ENCODE measurements around the gene ACTR1A. TPM values are rescaled to one million over a fixed set of nuclear protein-coding genes. Genes with fewer than 3 reads are reported as not detected.
"Not testable (repeated sequence)": the region's sequence is repeated elsewhere in the genome, so short reads cannot be mapped to it uniquely, and the experiment has no call there.

The ACTR1A gene
- 52.6 TPM for total RNA-seq

DNA sequence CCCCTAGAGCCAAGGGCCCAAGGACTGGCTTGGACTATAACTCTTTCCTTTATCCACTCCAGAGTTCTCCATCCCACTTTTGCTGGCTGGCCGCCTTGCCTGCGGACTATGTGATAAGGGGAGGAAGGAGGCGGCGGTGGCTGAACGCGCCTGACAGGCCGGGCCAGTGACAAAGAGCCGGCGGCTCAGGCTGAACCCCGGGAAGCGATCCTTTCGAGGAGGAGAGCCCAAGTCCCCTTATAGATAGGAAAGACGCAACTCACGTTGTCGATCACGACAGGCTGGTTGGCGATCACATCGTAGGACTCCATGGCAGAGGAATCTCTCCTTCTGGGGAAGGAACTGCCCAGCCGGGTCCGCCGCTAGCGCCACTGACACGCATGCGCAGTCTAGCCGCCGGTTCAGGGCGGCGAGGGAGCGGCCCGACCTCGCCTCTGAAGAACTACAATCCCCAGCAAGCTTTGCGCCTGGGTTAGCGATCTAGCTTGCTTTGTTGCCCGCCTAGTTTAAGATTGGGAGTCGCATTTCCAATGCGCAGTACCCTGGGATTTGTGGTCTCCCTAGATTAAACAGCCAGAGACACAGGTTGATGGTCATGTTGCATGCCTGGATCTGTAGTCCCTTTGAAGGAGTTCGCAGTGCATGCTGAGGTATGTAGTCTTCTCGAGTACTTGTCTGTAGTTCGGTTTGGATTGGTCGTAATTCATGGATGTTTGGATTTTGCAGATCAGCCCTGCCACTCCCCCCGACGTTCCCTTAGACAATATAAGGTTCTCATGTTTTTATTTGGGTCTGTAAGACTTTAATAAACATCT, at the start of gene ACTR1A:
Gene ACTR1A, minus strand, starts transcription at position 376 of the 815 bp plus-strand sequence. Its CDS starts 65 bp downstream, at position 311.
- Histone ChIP-seq H3K4me3 (ENCODE audit: low read length) (peak within 1 kb of the TSS; percentile 87), H3K9me3 (ENCODE audit: low read depth, low read length) (no peaks in the 10 kb centered on the region), H3K27me3 (ENCODE audit: insufficient read depth, low read length) (no peaks in the 10 kb centered on the region), H3K4me1 (ENCODE audit: insufficient read depth, low read length) (peaks cover 60% of the 10 kb centered on the region)

- H3K4me3 ChIP-seq (ENCODE audit: low read length) = no peak overlapping the region
- no peaks in the 10 kb centered on the region for H3K27me3 ChIP-seq (ENCODE audit: insufficient read depth, low read length)
- H3K9me3 ChIP-seq (ENCODE audit: low read depth, low read length) = no peaks in the 10 kb centered on the region
- peaks cover 22% of the 10 kb centered on the region for H3K4me1 ChIP-seq (ENCODE audit: insufficient read depth, low read length)
These were observed 48.2 kb upstream of the ACTR1A start for GRCh38 chr10:102550636-102551210.

GRCh38 chr10:102549549-102549948, 47.0 kb upstream of the ACTR1A start:
- H3K9me3 ChIP-seq (ENCODE audit: low read depth, low read length) = no peaks in the 10 kb centered on the region
- peaks cover 22% of the 10 kb centered on the region for H3K4me1 ChIP-seq (ENCODE audit: insufficient read depth, low read length)
- H3K27me3 ChIP-seq (ENCODE audit: insufficient read depth, low read length) = no peaks in the 10 kb centered on the region
- H3K4me3 ChIP-seq (ENCODE audit: low read length) = no peak overlapping the region

DNA sequence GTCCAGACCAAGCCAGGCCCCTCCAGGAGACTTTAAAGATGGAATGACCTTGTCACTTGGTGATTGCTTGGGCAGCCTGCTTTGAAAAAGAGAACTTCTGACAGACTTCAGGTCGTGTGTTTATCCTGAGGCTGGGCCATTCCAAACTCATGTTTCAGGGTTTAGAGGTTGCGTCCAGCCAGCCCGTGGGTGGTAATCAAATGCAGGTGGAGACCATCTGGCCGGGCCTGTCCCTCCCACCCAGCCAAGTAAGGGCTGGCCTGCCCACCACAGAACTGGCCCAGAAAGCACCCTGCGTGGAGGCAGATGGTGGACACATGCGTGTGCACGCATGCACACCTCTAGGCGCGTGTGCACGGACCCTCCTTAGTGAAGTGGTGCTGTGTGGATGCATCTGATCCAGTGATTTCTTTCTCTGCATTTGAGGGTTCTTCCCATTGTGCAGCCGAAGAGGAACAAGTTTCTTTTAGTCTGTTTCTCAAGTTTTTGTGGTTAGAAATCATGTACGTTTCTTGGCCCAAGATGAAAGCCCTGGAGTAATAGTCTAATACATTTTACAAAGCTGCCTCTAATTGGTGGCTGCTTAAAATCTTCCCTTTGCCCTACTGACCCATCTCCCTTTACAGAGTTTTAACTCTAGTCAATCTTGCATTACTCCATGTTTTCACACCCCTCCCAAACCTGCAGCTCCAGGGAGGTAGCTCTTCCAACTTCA, 44.3 kb upstream of the ACTR1A start:
- no peak overlapping the region for H3K4me3 ChIP-seq (ENCODE audit: low read length)
- peaks cover 22% of the 10 kb centered on the region for H3K4me1 ChIP-seq (ENCODE audit: insufficient read depth, low read length)

GRCh38 chr10:102545997-102546396, 43.5 kb upstream of the ACTR1A start:
- H3K4me3 ChIP-seq (ENCODE audit: low read length) = no peak overlapping the region
- H3K9me3 ChIP-seq (ENCODE audit: low read depth, low read length) = no peaks in the 10 kb centered on the region
- no peaks in the 10 kb centered on the region for H3K27me3 ChIP-seq (ENCODE audit: insufficient read depth, low read length)
- H3K4me1 ChIP-seq (ENCODE audit: insufficient read depth, low read length) = peaks cover 22% of the 10 kb centered on the region

More for the DNA sequence above, 44.3 kb upstream of the ACTR1A start:
- no peaks in the 10 kb centered on the region for H3K9me3 ChIP-seq (ENCODE audit: low read depth, low read length)
- no peaks in the 10 kb centered on the region for H3K27me3 ChIP-seq (ENCODE audit: insufficient read depth, low read length)

GRCh38 chr10:102545265-102545871, 42.9 kb upstream of the ACTR1A start:
- Histone ChIP-seq H3K4me1 (ENCODE audit: insufficient read depth, low read length) (peaks cover 22% of the 10 kb centered on the region), H3K4me3 (ENCODE audit: low read length) (no peak overlapping the region), H3K9me3 (ENCODE audit: low read depth, low read length) (no peaks in the 10 kb centered on the region), H3K27me3 (ENCODE audit: insufficient read depth, low read length) (no peaks in the 10 kb centered on the region)

GRCh38 chr10:102542800-102543418, 40.4 kb upstream of the ACTR1A start:
- Histone ChIP-seq H3K4me3 (ENCODE audit: low read length) (no peak overlapping the region), H3K27me3 (ENCODE audit: insufficient read depth, low read length) (no peaks in the 10 kb centered on the region), H3K9me3 (ENCODE audit: low read depth, low read length) (no peaks in the 10 kb centered on the region), H3K4me1 (ENCODE audit: insufficient read depth, low read length) (peaks cover 22% of the 10 kb centered on the region)

DNA sequence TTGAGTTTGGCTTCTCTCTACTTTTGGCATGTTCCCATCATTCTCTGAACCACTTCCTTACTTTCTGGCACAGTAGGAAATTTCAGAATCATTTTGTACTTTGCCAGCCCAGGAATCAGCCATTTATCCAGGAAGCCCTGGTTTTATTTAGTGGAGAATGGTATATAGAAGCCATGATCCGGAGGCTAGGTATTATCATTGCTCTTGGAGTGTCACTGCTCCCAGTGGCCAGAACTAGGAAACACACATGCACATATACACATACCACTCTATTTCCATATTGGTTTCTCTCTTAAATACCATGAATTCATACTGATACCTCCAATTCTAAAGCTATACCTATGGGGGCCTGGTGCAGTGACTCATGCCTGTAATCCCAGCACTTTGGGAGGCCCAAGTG, 37.5 kb upstream of the ACTR1A start:
- H3K4me3 ChIP-seq (ENCODE audit: low read length) = no peak overlapping the region
- H3K27me3 ChIP-seq (ENCODE audit: insufficient read depth, low read length) = no peaks in the 10 kb centered on the region
- no peaks in the 10 kb centered on the region for H3K9me3 ChIP-seq (ENCODE audit: low read depth, low read length)
- peaks cover 7% of the 10 kb centered on the region for H3K4me1 ChIP-seq (ENCODE audit: insufficient read depth, low read length)

DNA sequence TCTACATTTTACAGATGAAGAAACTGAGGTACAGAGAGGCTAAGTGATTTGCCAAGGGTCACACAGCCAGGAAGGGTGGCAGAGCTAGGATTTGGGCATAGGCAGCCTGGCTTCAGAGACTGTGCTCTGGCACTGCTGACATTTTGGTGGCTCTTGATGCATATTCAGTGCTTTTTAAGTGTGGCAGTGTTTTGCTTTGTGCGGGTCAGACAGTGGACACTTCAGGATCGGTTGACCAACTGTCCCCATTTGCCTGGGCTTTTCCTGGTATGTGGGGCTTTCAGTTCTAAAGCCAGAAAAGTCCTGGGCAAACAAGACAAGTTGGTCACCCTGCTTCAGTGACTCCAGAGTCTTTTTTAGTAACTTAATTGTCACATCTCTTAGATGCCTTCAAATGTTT, 36.3 kb upstream of the ACTR1A start:
- Histone ChIP-seq H3K4me3 (ENCODE audit: low read length) (no peak overlapping the region), H3K27me3 (ENCODE audit: insufficient read depth, low read length) (no peaks in the 10 kb centered on the region), H3K4me1 (ENCODE audit: insufficient read depth, low read length) (peaks cover 11% of the 10 kb centered on the region), H3K9me3 (ENCODE audit: low read depth, low read length) (no peaks in the 10 kb centered on the region)

DNA sequence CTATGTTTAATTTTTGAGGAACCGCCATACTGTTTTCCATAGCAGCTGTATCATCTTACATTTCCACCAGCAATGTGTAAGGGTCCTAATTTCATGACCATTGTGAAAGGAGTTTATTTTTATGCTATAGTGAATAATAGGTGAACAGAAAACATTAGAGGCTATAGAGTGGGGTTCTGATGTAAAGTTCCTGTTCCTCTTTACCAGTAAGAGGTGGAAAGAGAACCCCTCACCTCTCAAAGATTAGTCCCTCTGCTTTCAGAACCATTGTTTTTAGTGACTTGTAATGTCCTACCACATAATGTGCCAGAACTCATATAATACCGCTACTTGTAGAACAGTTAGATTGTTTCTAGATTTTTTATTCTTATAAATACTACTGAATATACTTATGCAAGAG, 35.4 kb upstream of the ACTR1A start:
- H3K27me3 ChIP-seq (ENCODE audit: insufficient read depth, low read length) = no peaks in the 10 kb centered on the region
- no peak overlapping the region for H3K4me3 ChIP-seq (ENCODE audit: low read length)
- H3K4me1 ChIP-seq (ENCODE audit: insufficient read depth, low read length) = peaks cover 11% of the 10 kb centered on the region
- H3K9me3 ChIP-seq (ENCODE audit: low read depth, low read length) = no peaks in the 10 kb centered on the region

DNA sequence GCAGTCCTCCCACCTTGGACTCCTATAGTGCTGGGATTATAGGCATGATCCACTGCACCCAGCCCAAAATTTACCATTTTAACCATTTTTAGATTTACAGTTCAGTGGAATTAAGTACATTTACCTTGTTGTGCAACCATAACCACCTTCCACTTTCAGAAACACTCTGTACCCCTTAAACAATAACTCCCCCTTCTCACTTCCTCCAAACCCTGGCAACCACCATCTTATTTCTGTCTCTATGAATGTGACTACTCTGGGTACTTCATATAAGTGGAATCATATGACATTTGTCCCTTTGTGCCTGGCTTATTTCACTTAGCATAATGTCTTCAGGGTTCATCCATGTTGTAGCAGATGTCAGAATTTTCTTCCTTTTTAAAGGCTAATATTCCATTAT, 34.9 kb upstream of the ACTR1A start:
- H3K4me3 ChIP-seq (ENCODE audit: low read length) = no peak overlapping the region
- no peaks in the 10 kb centered on the region for H3K27me3 ChIP-seq (ENCODE audit: insufficient read depth, low read length)
- peaks cover 11% of the 10 kb centered on the region for H3K4me1 ChIP-seq (ENCODE audit: insufficient read depth, low read length)
- H3K9me3 ChIP-seq (ENCODE audit: low read depth, low read length) = no peaks in the 10 kb centered on the region

DNA sequence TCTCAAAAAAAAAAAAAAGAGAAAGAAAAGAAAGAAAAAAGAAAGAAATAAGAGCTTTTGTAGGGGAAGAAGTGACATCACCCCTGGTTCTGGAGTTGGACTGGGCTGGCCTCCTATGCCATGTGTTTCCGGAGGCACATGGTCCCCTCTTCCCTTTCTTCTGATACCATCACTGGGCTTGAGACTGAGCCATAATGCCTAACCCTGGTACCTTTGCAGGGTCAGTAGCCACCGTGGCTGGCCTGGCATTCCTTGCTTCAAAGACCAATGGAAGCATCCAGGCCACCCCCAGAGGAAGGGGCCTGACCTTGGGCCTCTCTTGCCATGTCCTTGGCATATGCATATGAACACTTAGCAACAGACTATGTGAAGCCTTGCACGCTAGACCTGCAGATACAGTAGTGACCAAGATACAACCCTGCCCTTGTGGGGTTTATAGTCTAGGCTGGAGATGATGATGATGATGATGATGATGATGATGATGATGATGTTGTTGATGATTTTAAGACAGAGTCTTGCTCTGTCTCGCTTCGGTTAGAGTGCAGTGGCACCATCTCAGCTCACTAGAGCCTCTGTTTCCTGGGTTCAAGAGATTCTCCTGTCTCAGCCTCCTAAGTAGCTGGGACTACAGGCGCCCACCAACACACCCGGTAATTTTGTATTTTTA, 33.1 kb upstream of the ACTR1A start:
- Histone ChIP-seq H3K4me1 (ENCODE audit: insufficient read depth, low read length) (peaks cover 11% of the 10 kb centered on the region), H3K4me3 (ENCODE audit: low read length) (no peak overlapping the region), H3K27me3 (ENCODE audit: insufficient read depth, low read length) (no peaks in the 10 kb centered on the region), H3K9me3 (ENCODE audit: low read depth, low read length) (no peaks in the 10 kb centered on the region)

GRCh38 chr10:102534966-102535365, 32.5 kb upstream of the ACTR1A start:
- not testable (repeated sequence) for H3K9me3 ChIP-seq (ENCODE audit: low read depth, low read length); H3K4me3 ChIP-seq (ENCODE audit: low read length)
- peaks cover 11% of the 10 kb centered on the region for H3K4me1 ChIP-seq (ENCODE audit: insufficient read depth, low read length)

DNA sequence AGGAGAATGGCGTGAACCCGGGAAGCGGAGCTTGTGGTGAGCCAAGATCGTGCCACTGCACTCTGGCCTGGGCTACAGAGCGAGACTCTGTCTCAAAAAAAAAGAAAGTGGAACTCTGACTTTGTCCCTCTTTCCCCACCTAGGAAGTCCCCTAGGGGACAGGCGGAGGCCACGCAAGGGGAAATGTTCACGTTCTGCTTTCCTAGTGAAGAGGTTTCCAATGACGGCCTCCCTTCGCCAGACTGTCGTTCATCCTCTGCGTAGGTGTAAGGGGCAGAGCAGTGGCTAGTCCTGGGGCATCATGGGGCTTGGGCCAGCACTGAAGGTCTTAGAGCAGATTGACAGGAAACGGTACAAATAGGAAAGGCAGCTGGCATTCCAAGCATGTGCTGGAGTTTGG, 31.8 kb upstream of the ACTR1A start:
- Histone ChIP-seq H3K9me3 (ENCODE audit: low read depth, low read length) (no peaks in the 10 kb centered on the region), H3K27me3 (ENCODE audit: insufficient read depth, low read length) (no peaks in the 10 kb centered on the region), H3K4me1 (ENCODE audit: insufficient read depth, low read length) (peaks cover 11% of the 10 kb centered on the region), H3K4me3 (ENCODE audit: low read length) (no peak overlapping the region)

More at GRCh38 chr10:102534966-102535365, 32.5 kb upstream of the ACTR1A start:
- not testable (repeated sequence) for H3K27me3 ChIP-seq (ENCODE audit: insufficient read depth, low read length)

All from mononuclear cell (primary cell).